Breast epithelium (tissue), 4 donors: Measurements from ENCODE around the gene ZSCAN5A. TPM values are rescaled to one million over a fixed set of nuclear protein-coding genes. Genes with fewer than 3 reads are reported as not detected.
A peak's percentile ranks its signal among the peaks of the same experiment; 100 is the strongest.

Experiments
- DNase-seq, 2 donors: peaks; one replicate each; pipeline ENCODE4 v3.0.0-alpha.2; 2019; ENCODE audit warnings: low spot score in 2 of 2
- H3K27ac ChIP-seq, 2 donors: fragments of 200-600 bp; sonication (generic) in 1 of 2; one replicate each; pipeline ENCODE4 v1.5.1; 2016 to 2019; ENCODE audit warnings: mild to moderate bottlenecking in 1 of 2
- H3K27me3 ChIP-seq, 2 donors: fragments of 200-600 bp; sonication (generic) in 1 of 2; one replicate each; pipeline versions ENCODE4 v1.5.1 to v1.6.0; 2017 to 2019; ENCODE audit warnings: control low read depth in 1 of 2, mild to moderate bottlenecking in 1 of 2
- H3K36me3 ChIP-seq: fragments of 200-600 bp; one replicate; pipeline ENCODE4 v1.5.1; 2019
- H3K4me1 ChIP-seq, 2 donors: fragments of 200-600 bp; sonication (generic); one replicate each; pipeline ENCODE4 v1.5.1; 2016 to 2019; ENCODE audit warnings: control low read depth in 1 of 2
- H3K4me3 ChIP-seq, 3 donors: fragments of 200-600 bp; sonication (generic); 1 replicate in 2 of 3; 2 replicates in 1 of 3; pipeline ENCODE4 v1.5.1; 2016 to 2019; ENCODE audit warnings: mild to moderate bottlenecking in 3 of 3, moderate library complexity in 2 of 3
- H3K9me3 ChIP-seq, 2 donors: fragments of 200-600 bp; sonication (generic) in 1 of 2; one replicate each; pipeline ENCODE4 v1.5.1; 2016 to 2019; ENCODE audit warnings: control low read depth in 1 of 2
- POLR2A ChIP-seq: fragments of 450-650 bp; IDR thresholded peaks from one replicate; pipeline ENCODE4 v1.6.1; 2016; ENCODE audit warnings: antibody characterized with exemption, mild to moderate bottlenecking, moderate library complexity
- POLR2AphosphoS5 ChIP-seq, 3 donors: sonication (generic); formaldehyde crosslinking; IDR thresholded peaks; one replicate each; pipeline ENCODE4 v1.6.1; 2017; ENCODE audit warnings: antibody characterized with exemption in 3 of 3
- intact Hi-C: fragments of 100-400 bp; cut with DNase I; formaldehyde crosslinking; loops from one replicate; pipeline ENCODE4 v1.15.1; 2023; ENCODE audit warnings: low total_unique reads
- total RNA-seq, 3 donors: library from RNA; depleted of rRNA; stranded (reverse); fragments of >200 nt; gene quantifications; one replicate each; pipeline ENCODE4 v1.1.0, GENCODE V29; 2016
- TF ChIP-seq, protein P1 (sequence below), 3 donors: fragments of 450-650 bp; IDR thresholded peaks; one replicate each; pipeline ENCODE4 v1.5.1; 2016 to 2017; ENCODE audit warnings: antibody characterized with exemption in 3 of 3, mild to moderate bottlenecking in 3 of 3, moderate library complexity in 3 of 3

ZSCAN5A gene
- total RNA-seq, 3 donors from 2014 or later, result 6.2 to 13.3 (median 12.5) TPM

DNA sequence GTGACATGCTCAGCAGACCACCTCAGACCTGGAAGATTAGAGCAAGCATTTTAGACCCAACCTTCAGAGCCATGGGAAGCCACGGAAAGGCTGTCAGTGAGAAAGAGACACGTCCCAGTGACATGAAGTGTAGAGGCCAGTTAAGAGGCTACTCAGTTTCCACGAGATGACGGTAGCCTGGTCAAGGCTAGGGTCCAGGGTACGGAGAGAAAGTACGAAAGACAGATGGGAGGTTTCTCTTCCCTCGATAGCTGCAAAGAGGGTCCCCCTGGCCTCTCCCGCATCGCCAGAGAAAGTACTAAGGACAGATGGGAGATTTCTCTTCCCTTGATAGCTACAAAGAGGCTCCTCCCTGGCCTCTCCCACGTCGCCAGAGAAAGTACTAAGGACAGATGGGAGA is 8.6 kb downstream of the ZSCAN5A start:
- H3K4me1 ChIP-seq, result no peaks in the 10 kb centered on the region
- H3K36me3 ChIP-seq, result no peaks in the 10 kb centered on the region
- no peak overlapping the region for H3K4me3 ChIP-seq
- DNase-seq, result no peak
- no peaks in the 10 kb centered on the region for H3K9me3 ChIP-seq
- H3K27ac ChIP-seq, result no peak overlapping the region
- TF ChIP-seq, protein P1, sequence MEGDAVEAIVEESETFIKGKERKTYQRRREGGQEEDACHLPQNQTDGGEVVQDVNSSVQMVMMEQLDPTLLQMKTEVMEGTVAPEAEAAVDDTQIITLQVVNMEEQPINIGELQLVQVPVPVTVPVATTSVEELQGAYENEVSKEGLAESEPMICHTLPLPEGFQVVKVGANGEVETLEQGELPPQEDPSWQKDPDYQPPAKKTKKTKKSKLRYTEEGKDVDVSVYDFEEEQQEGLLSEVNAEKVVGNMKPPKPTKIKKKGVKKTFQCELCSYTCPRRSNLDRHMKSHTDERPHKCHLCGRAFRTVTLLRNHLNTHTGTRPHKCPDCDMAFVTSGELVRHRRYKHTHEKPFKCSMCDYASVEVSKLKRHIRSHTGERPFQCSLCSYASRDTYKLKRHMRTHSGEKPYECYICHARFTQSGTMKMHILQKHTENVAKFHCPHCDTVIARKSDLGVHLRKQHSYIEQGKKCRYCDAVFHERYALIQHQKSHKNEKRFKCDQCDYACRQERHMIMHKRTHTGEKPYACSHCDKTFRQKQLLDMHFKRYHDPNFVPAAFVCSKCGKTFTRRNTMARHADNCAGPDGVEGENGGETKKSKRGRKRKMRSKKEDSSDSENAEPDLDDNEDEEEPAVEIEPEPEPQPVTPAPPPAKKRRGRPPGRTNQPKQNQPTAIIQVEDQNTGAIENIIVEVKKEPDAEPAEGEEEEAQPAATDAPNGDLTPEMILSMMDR (IDR thresholded peaks at IDR 0.05), result no peak
- TF ChIP-seq POLR2A (no peak), POLR2AphosphoS5 (IDR thresholded peaks at IDR 0.05) (no peak)
- intact Hi-C loops, result no loop called here
- no peaks in the 10 kb centered on the region for H3K27me3 ChIP-seq

DNA sequence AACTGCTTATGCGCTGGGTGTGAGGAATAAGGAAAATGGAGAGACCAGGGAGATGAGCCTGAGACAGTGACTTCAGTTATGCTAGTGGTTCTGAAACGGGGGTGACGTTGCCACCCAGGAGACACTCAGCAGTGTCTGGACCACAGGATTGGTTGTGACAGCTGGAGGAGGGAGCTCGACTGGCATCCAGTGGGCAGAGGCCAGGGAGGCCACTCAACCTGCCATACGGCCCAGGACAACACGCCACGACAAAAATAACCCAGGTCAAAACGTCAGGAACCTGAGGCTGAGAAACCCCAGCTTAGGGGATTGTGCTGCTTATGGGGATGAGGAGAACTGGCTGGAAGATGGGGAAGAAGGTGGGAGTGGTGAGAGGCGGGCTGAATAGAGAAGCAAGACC is 10.4 kb downstream of the ZSCAN5A start:
- H3K36me3 ChIP-seq, result no peaks in the 10 kb centered on the region
- H3K9me3 ChIP-seq, result no peaks in the 10 kb centered on the region
- no peaks in the 10 kb centered on the region for H3K27me3 ChIP-seq
- TF ChIP-seq POLR2AphosphoS5 (IDR thresholded peaks at IDR 0.05), result no peak
- TF ChIP-seq, protein P1 (IDR thresholded peaks at IDR 0.05), result no peak
- TF ChIP-seq POLR2A, result no peak
- no peak overlapping the region for H3K27ac ChIP-seq
- H3K4me1 ChIP-seq, result no peaks in the 10 kb centered on the region
- DNase-seq, result no peak
- H3K4me3 ChIP-seq, result no peak overlapping the region
- intact Hi-C loops, result no loop called here

DNA sequence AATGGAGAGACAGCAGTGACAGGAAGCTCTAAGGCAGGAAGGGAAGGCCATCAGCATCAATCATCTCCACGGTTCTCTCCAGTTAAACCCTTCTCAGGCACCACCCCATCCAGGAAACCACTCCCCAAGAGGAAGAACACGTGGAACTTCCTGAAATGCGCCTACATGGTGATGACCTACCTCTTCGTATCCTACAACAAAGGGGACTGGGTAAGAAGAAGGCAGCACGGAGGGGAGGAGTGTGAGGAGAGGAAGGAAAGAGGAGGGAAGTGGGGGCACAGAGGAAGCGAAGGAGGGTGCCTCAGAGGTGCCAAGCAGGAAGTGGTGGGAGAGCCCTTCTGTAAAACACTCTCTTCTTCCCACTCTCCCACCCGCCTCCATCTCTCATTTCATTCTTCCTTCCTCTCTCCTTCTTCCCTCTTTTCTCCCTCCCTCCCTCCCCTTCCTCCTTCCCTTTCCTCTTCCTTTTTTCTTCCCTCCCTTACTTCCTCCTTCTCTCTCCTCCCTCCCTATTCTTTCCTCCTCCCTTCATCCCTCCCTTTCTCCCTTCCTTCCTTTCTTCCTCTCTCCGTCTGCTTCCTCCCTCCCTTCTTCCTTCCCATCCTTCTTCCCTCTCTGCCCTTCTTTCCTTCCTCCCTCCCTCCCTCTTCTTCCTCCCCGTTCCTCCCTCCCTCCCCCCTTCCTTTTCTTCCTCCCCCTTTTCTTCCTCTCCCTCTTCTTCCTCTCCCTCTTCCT is 12.6 kb downstream of the ZSCAN5A start:
- intact Hi-C loops, result no loop called here
- no peaks in the 10 kb centered on the region for H3K4me1 ChIP-seq
- TF ChIP-seq POLR2A, result no peak
- TF ChIP-seq, protein P1 (IDR thresholded peaks at IDR 0.05), result no peak
- no peak for TF ChIP-seq POLR2AphosphoS5 (IDR thresholded peaks at IDR 0.05)
- H3K27me3 ChIP-seq, result no peaks in the 10 kb centered on the region
- H3K36me3 ChIP-seq, result no peaks in the 10 kb centered on the region
- peak overlapping the region in 1 of 2 donors; percentile 25 for H3K27ac ChIP-seq
- no peaks in the 10 kb centered on the region for H3K9me3 ChIP-seq
- no peak overlapping the region for H3K4me3 ChIP-seq
- DNase-seq, result no peak

DNA sequence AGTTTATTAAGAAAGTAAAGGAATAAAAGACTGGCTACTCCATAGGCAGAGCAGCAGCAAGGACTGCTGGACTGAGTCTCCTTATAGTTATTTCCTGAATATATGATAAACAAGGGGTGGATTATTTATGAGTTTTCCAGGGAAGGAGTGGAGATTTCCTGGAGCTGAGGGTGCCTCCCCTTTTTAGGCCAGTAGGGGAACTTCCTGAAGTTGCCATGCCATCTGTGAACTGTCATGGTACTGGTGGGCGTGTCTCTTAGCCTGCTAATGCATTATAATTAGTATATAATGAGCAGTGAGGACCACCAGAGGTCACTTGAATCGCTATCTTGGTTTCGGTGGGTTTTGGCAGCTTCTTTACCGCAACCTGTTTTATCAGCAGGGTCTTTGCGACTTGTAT is 13.5 kb downstream of the ZSCAN5A start:
- H3K27me3 ChIP-seq, result no peaks in the 10 kb centered on the region
- no peaks in the 10 kb centered on the region for H3K36me3 ChIP-seq
- no peak overlapping the region for H3K27ac ChIP-seq
- H3K9me3 ChIP-seq, result no peaks in the 10 kb centered on the region
- no peak for DNase-seq
- no peaks in the 10 kb centered on the region for H3K4me1 ChIP-seq
- intact Hi-C loops, result no loop called here
- no peak overlapping the region for H3K4me3 ChIP-seq
- TF ChIP-seq, protein P1 (IDR thresholded peaks at IDR 0.05), result no peak
- no peak for TF ChIP-seq POLR2AphosphoS5 (IDR thresholded peaks at IDR 0.05)
- TF ChIP-seq POLR2A, result no peak

DNA sequence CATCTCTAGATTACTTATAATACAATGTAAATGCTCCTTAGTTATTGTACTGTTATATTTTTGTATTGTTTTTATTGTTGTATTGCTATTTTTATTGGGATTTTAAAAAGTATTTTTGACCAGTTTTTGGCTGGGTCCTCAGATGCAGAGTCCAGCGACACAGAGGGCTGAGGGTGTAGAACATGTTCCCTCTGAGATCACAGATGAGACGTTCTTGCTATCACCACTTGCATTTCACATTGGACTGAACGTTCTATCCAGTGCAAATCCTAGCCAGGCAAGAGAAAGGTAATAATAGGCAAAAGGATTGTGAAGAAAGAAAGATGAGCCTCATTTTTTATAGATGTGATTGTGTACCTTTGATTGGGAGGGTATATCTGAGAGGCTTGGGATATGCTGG is 15.0 kb downstream of the ZSCAN5A start:
- Histone ChIP-seq H3K27ac (no peak overlapping the region), H3K9me3 (no peaks in the 10 kb centered on the region), H3K36me3 (no peaks in the 10 kb centered on the region), H3K27me3 (no peaks in the 10 kb centered on the region), H3K4me1 (no peaks in the 10 kb centered on the region), H3K4me3 (no peak overlapping the region)
- intact Hi-C loops, result no loop called here
- DNase-seq, result no peak
- TF ChIP-seq, protein P1 (IDR thresholded peaks at IDR 0.05), result no peak
- TF ChIP-seq POLR2AphosphoS5 (IDR thresholded peaks at IDR 0.05) (no peak), POLR2A (no peak)
